Measurements from ENCODE around the gene HMCN1.

HMCN1 gene

GRCh38 chr1:185811073-185811709 lies 77.0 kb downstream of the HMCN1 start:
- no peak for TF ChIP-seq CTCF (IDR thresholded peaks at IDR 0.05)

DNA sequence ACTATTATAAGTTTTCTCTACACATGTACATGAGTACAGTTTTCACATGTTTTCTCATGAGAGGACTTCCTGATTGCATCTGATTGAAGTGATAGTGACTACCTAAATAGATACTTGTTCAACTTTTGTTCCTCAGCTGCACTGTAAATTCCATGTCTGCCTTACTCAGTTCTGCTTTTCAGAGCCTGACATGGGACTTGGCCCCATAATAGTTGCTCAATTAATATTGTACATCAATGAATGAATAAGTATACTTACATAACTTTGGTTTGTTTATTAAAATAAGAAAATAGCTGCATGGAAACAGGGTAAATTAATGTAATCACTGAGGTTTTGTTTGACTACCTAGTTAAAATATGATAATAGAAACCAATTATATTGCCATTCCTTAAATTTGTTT lies 78.7 kb downstream of the HMCN1 start:
- no peak for TF ChIP-seq CTCF (IDR thresholded peaks at IDR 0.05)

DNA sequence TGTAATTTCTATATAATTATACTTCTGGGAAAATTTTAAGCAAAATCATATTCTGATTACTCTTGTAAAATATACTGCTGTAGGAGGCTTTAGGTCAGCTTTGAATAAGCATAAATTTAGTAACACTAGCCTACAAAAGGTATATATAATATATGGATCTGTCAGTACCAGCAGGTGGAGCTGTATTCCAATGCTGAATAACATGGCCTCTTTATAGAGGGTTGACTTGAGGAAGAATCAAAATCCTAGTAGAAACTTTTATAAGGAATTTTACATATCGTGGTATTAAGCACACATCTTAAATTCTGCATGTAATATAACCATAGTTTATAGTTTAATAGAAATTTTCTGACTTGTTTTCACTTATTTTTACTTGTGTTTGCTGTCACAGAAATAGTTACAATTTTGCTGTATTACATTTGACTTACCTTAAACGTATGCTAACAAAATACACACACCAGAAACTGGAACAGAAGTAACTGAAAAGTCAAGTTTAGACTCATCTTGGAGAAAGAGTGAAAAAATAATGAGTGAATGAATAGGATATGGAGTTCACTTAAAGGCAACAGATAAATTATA lies 79.3 kb downstream of the HMCN1 start:
- TF ChIP-seq CTCF (IDR thresholded peaks at IDR 0.05): peak; percentile 72

DNA sequence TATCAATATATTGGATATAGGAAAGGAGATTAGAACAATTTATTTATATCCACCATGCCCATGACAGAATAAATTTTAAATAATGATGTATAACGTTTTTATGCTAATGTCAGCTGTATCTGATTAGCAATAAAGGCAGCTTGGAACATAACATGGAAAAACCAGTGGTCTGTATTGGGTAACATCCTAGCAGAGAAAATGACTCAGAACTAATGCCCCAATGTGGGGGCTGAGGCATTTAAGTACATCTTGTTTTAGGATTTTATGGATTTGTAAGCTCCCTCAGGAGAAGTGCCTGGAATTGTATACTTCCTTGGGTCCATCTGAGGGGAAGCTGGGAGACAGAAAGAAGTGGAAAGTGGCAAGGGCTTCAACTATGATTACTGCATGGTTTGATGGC lies 82.3 kb downstream of the HMCN1 start:
- no peak for TF ChIP-seq CTCF (IDR thresholded peaks at IDR 0.05)

- TF ChIP-seq CTCF (IDR thresholded peaks at IDR 0.05): no peak
These were observed 85.6 kb downstream of the HMCN1 start for GRCh38 chr1:185819798-185820197.

DNA sequence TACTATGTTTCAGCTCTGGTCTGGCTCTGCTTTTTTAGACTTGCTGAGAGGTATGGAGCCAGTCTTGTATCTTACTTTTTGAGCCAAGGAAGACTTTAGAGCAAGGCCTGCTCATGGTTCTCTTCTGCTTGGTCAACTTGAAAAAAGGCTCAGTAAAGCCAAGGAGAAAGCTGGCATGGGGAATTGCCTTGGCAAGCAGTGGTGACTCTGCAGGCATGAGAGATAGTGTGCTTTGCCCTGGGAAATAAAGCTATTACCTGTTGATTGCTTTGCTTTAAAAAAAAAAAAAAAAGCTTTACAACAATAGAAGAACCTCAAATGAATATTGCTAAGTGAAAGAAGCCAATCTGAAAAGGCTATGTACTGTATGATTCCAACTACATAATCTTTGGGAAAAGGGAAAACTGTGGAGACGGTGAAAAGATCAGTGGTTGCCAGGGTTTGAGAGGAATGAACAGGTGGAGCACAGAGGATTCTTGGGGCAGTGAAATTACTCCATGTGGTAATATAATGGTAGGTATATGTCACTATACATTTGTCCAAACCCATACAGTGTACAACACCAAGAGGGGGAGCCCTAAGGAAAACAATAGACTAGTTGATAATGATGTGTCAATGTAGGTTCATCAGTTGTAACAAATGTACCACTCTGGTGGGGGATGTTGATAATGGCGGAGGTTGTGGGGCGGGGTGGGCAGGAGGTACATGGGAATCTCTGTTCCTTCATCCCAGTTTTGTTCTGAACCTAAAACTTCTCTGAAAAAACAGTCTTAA lies 87.6 kb downstream of the HMCN1 start:
- no peak for TF ChIP-seq CTCF (IDR thresholded peaks at IDR 0.05)

GRCh38 chr1:185823467-185823866 lies 89.3 kb downstream of the HMCN1 start:
- no peak for TF ChIP-seq CTCF (IDR thresholded peaks at IDR 0.05)
